ENCODE results near the gene P2RY13. TPM values are rescaled to one million over a fixed set of nuclear protein-coding genes. Genes with fewer than 3 reads are reported as not detected.

P2RY13 gene
- total RNA-seq, 1 donor from 2014 or later = not detected

DNA sequence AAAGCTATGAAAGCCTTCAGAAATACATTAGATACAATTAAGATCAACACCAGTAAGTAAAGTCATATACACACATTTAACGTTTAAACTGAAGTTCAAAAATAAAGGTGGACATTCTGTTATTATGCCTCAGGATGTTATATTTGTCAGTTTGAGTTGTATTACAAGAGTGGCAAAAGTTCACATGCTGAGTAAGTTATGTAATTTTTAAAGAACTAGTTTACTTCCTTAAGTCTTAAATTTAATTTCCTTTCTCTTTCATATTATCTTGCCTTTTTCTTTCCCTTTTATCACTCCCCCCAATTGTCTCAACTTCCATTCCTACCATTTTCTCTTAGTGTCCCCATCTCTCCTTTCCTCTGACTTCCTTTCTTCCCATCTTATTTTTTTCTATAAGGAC, 7.8 kb downstream of the P2RY13 start:
- TF ChIP-seq, protein P1, sequence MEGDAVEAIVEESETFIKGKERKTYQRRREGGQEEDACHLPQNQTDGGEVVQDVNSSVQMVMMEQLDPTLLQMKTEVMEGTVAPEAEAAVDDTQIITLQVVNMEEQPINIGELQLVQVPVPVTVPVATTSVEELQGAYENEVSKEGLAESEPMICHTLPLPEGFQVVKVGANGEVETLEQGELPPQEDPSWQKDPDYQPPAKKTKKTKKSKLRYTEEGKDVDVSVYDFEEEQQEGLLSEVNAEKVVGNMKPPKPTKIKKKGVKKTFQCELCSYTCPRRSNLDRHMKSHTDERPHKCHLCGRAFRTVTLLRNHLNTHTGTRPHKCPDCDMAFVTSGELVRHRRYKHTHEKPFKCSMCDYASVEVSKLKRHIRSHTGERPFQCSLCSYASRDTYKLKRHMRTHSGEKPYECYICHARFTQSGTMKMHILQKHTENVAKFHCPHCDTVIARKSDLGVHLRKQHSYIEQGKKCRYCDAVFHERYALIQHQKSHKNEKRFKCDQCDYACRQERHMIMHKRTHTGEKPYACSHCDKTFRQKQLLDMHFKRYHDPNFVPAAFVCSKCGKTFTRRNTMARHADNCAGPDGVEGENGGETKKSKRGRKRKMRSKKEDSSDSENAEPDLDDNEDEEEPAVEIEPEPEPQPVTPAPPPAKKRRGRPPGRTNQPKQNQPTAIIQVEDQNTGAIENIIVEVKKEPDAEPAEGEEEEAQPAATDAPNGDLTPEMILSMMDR (conservative IDR thresholded peaks at IDR 0.05) = no peak
- H3K36me3 Mint-ChIP-seq (ENCODE audit: low read depth) = peaks cover 3% of the 10 kb centered on the region
- H3K27ac Mint-ChIP-seq (ENCODE audit: unreplicated experiment) = no peak overlapping the region
- no peak for DNase-seq (ENCODE audit: low read depth, low spot score)
- H3K4me3 Mint-ChIP-seq = no peak overlapping the region
- peaks cover 3% of the 10 kb centered on the region for H3K9me3 Mint-ChIP-seq
- no peaks in the 10 kb centered on the region for H3K4me1 Mint-ChIP-seq
- H3K27me3 Mint-ChIP-seq (ENCODE audit: low read depth) = no peaks in the 10 kb centered on the region

DNA sequence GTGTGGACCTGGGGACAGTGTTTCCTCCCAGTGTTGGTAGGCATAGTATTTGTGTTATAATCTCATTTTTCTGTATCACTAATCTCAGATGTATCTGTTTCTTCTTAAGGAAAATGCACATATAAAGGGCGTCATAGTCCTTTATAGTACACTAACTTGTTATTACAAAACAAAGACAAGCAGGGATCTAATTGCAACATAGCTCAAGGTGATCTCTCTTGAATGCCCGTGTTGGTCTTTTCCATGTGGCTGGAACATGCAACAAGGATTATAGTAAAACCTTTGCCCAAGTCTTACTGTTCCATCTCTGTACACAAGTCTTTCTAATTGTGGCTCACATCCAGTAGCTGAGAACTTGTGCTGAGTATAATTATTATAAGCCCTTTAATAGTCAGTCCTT, 9.2 kb downstream of the P2RY13 start:
- Mint-ChIP-seq H3K9me3 (peaks cover 3% of the 10 kb centered on the region), H3K36me3 (ENCODE audit: low read depth) (peaks cover 3% of the 10 kb centered on the region), H3K4me3 (no peak overlapping the region), H3K4me1 (no peaks in the 10 kb centered on the region), H3K27me3 (ENCODE audit: low read depth) (no peaks in the 10 kb centered on the region), H3K27ac (ENCODE audit: unreplicated experiment) (no peak overlapping the region)
- no peak for DNase-seq (ENCODE audit: low read depth, low spot score)
- TF ChIP-seq, protein P1 (conservative IDR thresholded peaks at IDR 0.05) = no peak

DNA sequence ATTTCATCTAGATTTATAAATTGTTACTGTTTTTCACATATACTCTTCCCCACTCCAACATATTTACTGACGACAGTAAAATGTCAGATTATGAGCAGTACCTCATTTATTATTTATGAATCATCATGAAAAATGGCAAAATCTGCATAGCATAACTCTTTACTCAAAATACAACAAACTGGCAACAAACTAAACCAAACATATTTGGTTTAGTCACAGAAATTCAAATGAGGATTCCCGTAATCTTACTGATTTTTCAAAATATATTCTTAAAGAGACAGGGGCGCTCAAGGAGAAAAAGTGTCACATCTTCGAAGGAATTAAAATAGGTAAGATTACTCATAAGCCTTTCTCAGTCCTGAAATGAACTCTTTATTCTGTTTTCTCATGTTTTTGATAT, 9.7 kb downstream of the P2RY13 start:
- Mint-ChIP-seq H3K4me1 (no peaks in the 10 kb centered on the region), H3K27ac (ENCODE audit: unreplicated experiment) (no peak overlapping the region), H3K9me3 (peaks cover 6% of the 10 kb centered on the region), H3K4me3 (no peak overlapping the region), H3K36me3 (ENCODE audit: low read depth) (peaks cover 3% of the 10 kb centered on the region), H3K27me3 (ENCODE audit: low read depth) (no peaks in the 10 kb centered on the region)
- TF ChIP-seq, protein P1 (conservative IDR thresholded peaks at IDR 0.05) = no peak
- no peak for DNase-seq (ENCODE audit: low read depth, low spot score)

DNA sequence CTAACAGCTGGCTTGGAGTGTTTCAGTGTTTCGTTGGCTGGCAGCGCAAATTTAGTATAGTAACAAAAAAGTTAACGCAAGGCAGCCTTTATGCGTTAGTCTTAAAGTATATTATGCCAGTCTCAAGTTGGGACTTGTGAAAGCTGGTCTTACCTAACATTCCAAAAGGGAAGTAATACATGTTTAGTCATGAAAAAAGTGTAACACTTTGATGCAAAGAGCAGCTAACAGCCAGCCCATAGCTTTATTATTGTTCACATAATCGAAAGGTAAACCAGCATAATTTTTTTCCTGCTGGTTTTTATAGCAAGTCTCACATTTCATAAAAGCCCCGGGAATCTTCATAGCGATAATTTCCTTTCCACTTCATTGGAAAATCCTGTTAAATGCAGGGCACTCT, 10.4 kb downstream of the P2RY13 start:
- no peak for DNase-seq (ENCODE audit: low read depth, low spot score)
- Mint-ChIP-seq H3K4me3 (no peak overlapping the region), H3K27ac (ENCODE audit: unreplicated experiment) (no peak overlapping the region), H3K9me3 (peaks cover 6% of the 10 kb centered on the region), H3K27me3 (ENCODE audit: low read depth) (no peaks in the 10 kb centered on the region), H3K4me1 (no peaks in the 10 kb centered on the region), H3K36me3 (ENCODE audit: low read depth) (peaks cover 3% of the 10 kb centered on the region)
- TF ChIP-seq, protein P1 (conservative IDR thresholded peaks at IDR 0.05) = no peak

DNA sequence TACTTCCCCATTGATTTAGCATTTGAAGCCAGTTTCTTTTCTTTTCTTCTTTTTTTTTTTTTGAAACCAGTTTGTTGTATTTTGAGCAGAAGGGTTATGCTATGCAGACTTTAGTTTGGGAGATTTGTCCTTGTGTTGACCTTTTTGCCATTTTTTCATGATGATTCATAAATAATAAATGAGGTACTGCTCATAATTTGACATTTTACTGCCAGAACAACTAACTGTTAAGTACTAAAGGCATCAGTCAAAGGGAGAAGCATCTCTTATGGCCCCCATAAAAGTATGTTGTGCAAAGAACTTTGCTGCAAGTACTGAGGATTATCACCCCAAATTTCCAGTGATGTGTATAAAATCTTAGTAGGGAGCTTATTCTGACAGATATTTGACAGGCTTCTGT, 11.0 kb downstream of the P2RY13 start:
- Mint-ChIP-seq H3K27me3 (ENCODE audit: low read depth) (no peaks in the 10 kb centered on the region), H3K9me3 (peaks cover 6% of the 10 kb centered on the region), H3K4me1 (no peaks in the 10 kb centered on the region), H3K27ac (ENCODE audit: unreplicated experiment) (no peak overlapping the region), H3K4me3 (no peak overlapping the region), H3K36me3 (ENCODE audit: low read depth) (peaks cover 3% of the 10 kb centered on the region)
- TF ChIP-seq, protein P1 (conservative IDR thresholded peaks at IDR 0.05) = no peak
- no peak for DNase-seq (ENCODE audit: low read depth, low spot score)
